HepG2 (cell line): Measurements from ENCODE around the gene CNOT1. TPM values are rescaled to one million over a fixed set of nuclear protein-coding genes. Genes with fewer than 3 reads are reported as not detected.

Source experiments
- ATAC-seq: fragments of 200-7000 bp; cut with Tn5 transposase; 3 replicates; pipeline ENCODE4 v1.9.1; 2020; ENCODE audit warnings: mild to moderate bottlenecking, moderate library complexity
- BruUV-seq: library from RNA; stranded (reverse); fragments of 400-500 nt; replicated peaks from 2 replicates; lab custom pipeline; 2021; lab: Mats Ljungman, UMichigan
- CTCF ChIA-PET: fragments of 300-600 bp; formaldehyde crosslinking; extraction: SDS; loops from one replicate; lab custom pipeline; 2021; ENCODE audit warnings: low total read pairs, inconsistent platforms, low intra/inter-chr PET ratio; lab: Yijun Ruan, JAX
- POLR2A ChIA-PET: fragments of 350-600 bp; sonication (Branson Sonifier 250); formaldehyde crosslinking; loops from one replicate; lab custom pipeline; 2020; ENCODE audit warnings: antibody characterized with exemption, inconsistent platforms; lab: Yijun Ruan, JAX
- DNase-seq: peaks from one replicate; pipeline ENCODE4 v3.0.0-alpha.2; 2015; ENCODE audit warnings: low spot score
- FAIRE-seq: peaks from 3 replicates; lab custom pipeline; 2011; peaks lifted over from hg19 to GRCh38; lab: Jason Lieb, UNC
- H2AFZ ChIP-seq: one replicate; pipeline ENCODE4 v1.6.1; 2011; ENCODE audit warnings: low read length, inconsistent platforms
- H3K27ac ChIP-seq: fragments of 300-600 bp; 3 replicates; pipeline ENCODE4 v1.8.0; 2011; ENCODE audit warnings: mixed run types, mild to moderate bottlenecking, mixed read lengths, low read length, inconsistent platforms; ENCODE audit not compliant: insufficient read depth; ENCODE audit errors: extremely low read length
- H3K27me3 ChIP-seq, 2 experiments: fragments of 200-600 bp in 1 of 2; 2 replicates in 1 of 2; 3 replicates in 1 of 2; pipeline versions ENCODE4 v1.6.0 to v1.8.0; 2011; ENCODE audit warnings: low read length in 2 of 2, mild to moderate bottlenecking in 2 of 2, moderate library complexity in 2 of 2, inconsistent platforms in 1 of 2; ENCODE audit not compliant: insufficient read depth in 2 of 2, control insufficient read depth in 1 of 2
- H3K36me3 ChIP-seq, 2 experiments: fragments of 200-600 bp in 1 of 2; replicated peaks in 1 of 2; 2 replicates in 1 of 2; 3 replicates in 1 of 2; pipeline versions ENCODE4 v1.5.1 to v1.8.0; 2011; ENCODE audit warnings: low read length in 2 of 2, inconsistent platforms in 1 of 2; ENCODE audit not compliant: insufficient read depth in 2 of 2, control insufficient read depth in 1 of 2
- H3K4me1 ChIP-seq: 2 replicates; pipeline ENCODE4 v1.5.1; 2012; ENCODE audit warnings: low read length, inconsistent platforms; ENCODE audit not compliant: insufficient read depth
- H3K4me2 ChIP-seq: 2 replicates; pipeline ENCODE4 v1.6.0; 2011; ENCODE audit warnings: low read depth, low read length, inconsistent platforms
- H3K4me3 ChIP-seq, 3 experiments: fragments of 200-600 bp in 1 of 3; sonication (generic), shearing (Covaris generic) in 1 of 3; replicated peaks in 1 of 3; 2 replicates each; pipeline ENCODE4 v1.5.1; 2011 to 2016; ENCODE audit warnings: low read length in 3 of 3, inconsistent platforms in 2 of 3, low read depth in 2 of 3, mild to moderate bottlenecking in 2 of 3, control low read depth in 1 of 3, mixed read lengths in 1 of 3; ENCODE audit not compliant: insufficient read depth in 1 of 3
- H3K79me2 ChIP-seq: one replicate; pipeline ENCODE4 v1.6.1; 2011; ENCODE audit warnings: low read length, inconsistent platforms; ENCODE audit not compliant: insufficient read depth
- H3K9ac ChIP-seq: 2 replicates; pipeline ENCODE4 v1.6.0; 2011; ENCODE audit warnings: mild to moderate bottlenecking, low read depth, low read length, inconsistent platforms; ENCODE audit not compliant: insufficient read depth
- H3K9me3 ChIP-seq: 2 replicates; pipeline ENCODE4 v1.5.1; 2012; ENCODE audit warnings: mild to moderate bottlenecking, low read length
- H4K20me1 ChIP-seq: 2 replicates; pipeline ENCODE4 v1.6.0; 2011; ENCODE audit warnings: inconsistent platforms, mild to moderate bottlenecking, low read length, moderate library complexity; ENCODE audit not compliant: insufficient read depth
- ASH2L ChIP-seq: fragments of 300-600, 200-600 bp; sonication (generic); IDR thresholded peaks from 2 replicates; pipeline ENCODE4 v1.7.0; 2017; ENCODE audit warnings: low read depth, mild to moderate bottlenecking, moderate library complexity, mixed read lengths, low read length; ENCODE audit not compliant: insufficient read length
- CSRNP2 ChIP-seq: sonication (generic); formaldehyde crosslinking; conservative IDR thresholded peaks from 2 replicates; pipeline ENCODE4 v1.8.0; 2022; ENCODE audit warnings: low read depth, missing genetic modification reagents
- NFRKB ChIP-seq: fragments of 450-650 bp; IDR thresholded peaks from 2 replicates; pipeline ENCODE4 v1.6.1; 2017
- PRDM4 ChIP-seq: sonication (generic); formaldehyde crosslinking; IDR thresholded peaks from 2 replicates; pipeline ENCODE4 v1.9.0; 2021; ENCODE audit warnings: missing genetic modification reagents, borderline replicate concordance
- REPIN1 ChIP-seq: sonication (generic); formaldehyde crosslinking; IDR thresholded peaks from 2 replicates; pipeline ENCODE4 v1.8.0; 2022; ENCODE audit warnings: missing genetic modification reagents, low read depth, mild to moderate bottlenecking, borderline replicate concordance
- RFX5 ChIP-seq: IDR thresholded peaks from 2 replicates; pipeline ENCODE4 v1.6.1; 2011; ENCODE audit warnings: low read depth, low read length, improper control_type of control experiment
- THAP8 ChIP-seq: sonication (generic); formaldehyde crosslinking; IDR thresholded peaks from 2 replicates; pipeline ENCODE4 v1.5.1; 2020; ENCODE audit warnings: missing genetic modification reagents, mild to moderate bottlenecking, borderline replicate concordance
- ZFP36 ChIP-seq: fragments of 150-350 bp; IDR thresholded peaks from 2 replicates; pipeline ENCODE4 v1.6.1; 2018; ENCODE audit warnings: borderline replicate concordance, low read length, low read depth; ENCODE audit not compliant: partially characterized antibody
- ZNF616 ChIP-seq: sonication (generic); formaldehyde crosslinking; IDR thresholded peaks from 2 replicates; pipeline ENCODE4 v1.5.0; 2020; ENCODE audit warnings: low read depth, mild to moderate bottlenecking, missing genetic modification reagents
- ZNF644 ChIP-seq: IDR thresholded peaks from 2 replicates; pipeline ENCODE4 v1.6.1; 2016; ENCODE audit warnings: low read depth
- ZNF776 ChIP-seq: sonication (generic); formaldehyde crosslinking; IDR thresholded peaks from 2 replicates; pipeline ENCODE4 v1.4.0; 2020; ENCODE audit warnings: mild to moderate bottlenecking, missing genetic modification reagents
- WGBS: methylation state at CpG from one replicate; pipeline ENCODE4 v1.1.6; 2017; ENCODE audit warnings: low lambda C conversion rate; 5-methylcytosine and 5-hydroxymethylcytosine counted together
- in situ Hi-C: cut with HindIII; loops from 2 replicates; pipeline ENCODE4 v1.10.0; 2017; ENCODE audit warnings: low pct_unique_long_range_greater_than_20kb; ENCODE audit not compliant: extremely low pct_ligation_motif_present
- intact Hi-C: fragments of 100-400 bp; cut with micrococcal nuclease; formaldehyde crosslinking; loops from one replicate; pipeline ENCODE4 v1.10.0; 2022; ENCODE audit not compliant: unreplicated experiment
- polyA plus RNA-seq, 8 experiments: library from polyadenylated mRNA; depleted of rRNA in 3 of 8; stranded (reverse) in 7 of 8; unstranded in 1 of 8; fragments of >200 nt; fragmentation: Illumina TruSeq in 4 of 8; extraction: Trizol in 4 of 8; gene quantifications; 2 replicates each; pipeline versions ENCODE4 v1.2.1 to v1.2.3, GENCODE V29; 2011 to 2016; ENCODE audit warnings: low read depth in 4 of 8, missing spikeins in 1 of 8, mixed read lengths in 1 of 8; ENCODE audit not compliant: insufficient read depth in 1 of 8
- total RNA-seq, 5 experiments: library from RNA; depleted of rRNA; stranded (reverse); fragments of >200 nt; fragmentation: Illumina TruSeq; extraction: Trizol; gene quantifications; 2 replicates each; pipeline ENCODE4 v1.2.3, GENCODE V29; 2016; ENCODE audit warnings: low read depth in 1 of 5

CNOT1 gene
- total and polyA plus RNA-seq, 2 of the 13 experiments (the other 11 are each of a cell fraction or from before 2014, with no cell fraction given) = 188 to 232 TPM

GRCh38 chr16:58608601-58609136 lies 21.0 kb downstream of the CNOT1 start:
- no peak for TF ChIP-seq ASH2L
- TF ChIP-seq ZNF644 (CRISPR knock-in tag) = no peak
- TF ChIP-seq NFRKB = no peak
- no peak for TF ChIP-seq THAP8 (CRISPR knock-in tag)
- TF ChIP-seq ZNF616 (CRISPR knock-in tag) = no peak
- no TSS peak for BruUV-seq
- intact Hi-C loops (no loop called here), in situ Hi-C loops (no loop called here)
- peaks cover 8 to 30% of the 10 kb centered on the region in 2 experiments for H3K36me3 ChIP-seq
- DNase-seq (no peak), FAIRE-seq (no peak), ATAC-seq (no peak)
- H3K9me3 ChIP-seq = no peaks in the 10 kb centered on the region
- peaks cover 92% of the 10 kb centered on the region for H3K79me2 ChIP-seq
- H4K20me1 ChIP-seq = peaks cover 85% of the 10 kb centered on the region
- no peak overlapping the region for H3K27ac ChIP-seq
- no peak overlapping the region for H3K9ac ChIP-seq
- WGBS = 83% methylated on average over 8 of the region's 8 CpGs
- no peak overlapping the region for H2AFZ ChIP-seq
- POLR2A ChIA-PET = no interaction called here
- no peak overlapping the region for H3K4me3 ChIP-seq
- no peaks in the 10 kb centered on the region for H3K27me3 ChIP-seq
- no peak overlapping the region for H3K4me2 ChIP-seq
- CTCF ChIA-PET = no interaction called here
- peaks cover 15% of the 10 kb centered on the region for H3K4me1 ChIP-seq

GRCh38 chr16:58605562-58605961 lies 24.1 kb downstream of the CNOT1 start:
- H3K4me1 ChIP-seq = no peaks in the 10 kb centered on the region; the same call in none of the 2 replicates
- H3K27ac ChIP-seq = no peak overlapping the region
- no peak overlapping the region for H3K4me3 ChIP-seq
- H3K79me2 ChIP-seq = peaks cover 93% of the 10 kb centered on the region
- BruUV-seq = no TSS peak
- whole genome bisulfite sequencing = 96% methylated on average over 7 of the region's 7 CpGs
- DNase-seq = no peak
- ATAC-seq = no peak
- CTCF ChIA-PET = no interaction called here
- peaks cover 10 to 29% of the 10 kb centered on the region in 2 experiments for H3K36me3 ChIP-seq
- H3K4me2 ChIP-seq = no peak overlapping the region
- peaks cover 85% of the 10 kb centered on the region for H4K20me1 ChIP-seq
- H2AFZ ChIP-seq = no peak overlapping the region
- in situ Hi-C loops (no loop called here), intact Hi-C loops (no loop called here)
- no peaks in the 10 kb centered on the region for H3K27me3 ChIP-seq
- no peak for FAIRE-seq
- no peaks in the 10 kb centered on the region for H3K9me3 ChIP-seq
- POLR2A ChIA-PET = no interaction called here
- H3K9ac ChIP-seq = no peak overlapping the region
- TF ChIP-seq ZFP36 = no peak
- TF ChIP-seq RFX5 = no peak
- no peak for TF ChIP-seq CSRNP2 (CRISPR knock-in tag)
- TF ChIP-seq ZNF776 (CRISPR knock-in tag) = no peak
- no peak for TF ChIP-seq REPIN1 (CRISPR knock-in tag)
- no peak for TF ChIP-seq PRDM4 (CRISPR knock-in tag)
